Ascending aorta (tissue), 2 donors: ENCODE measurements around the gene KIF16B. TPM values are rescaled to one million over a fixed set of nuclear protein-coding genes. Genes with fewer than 3 reads are reported as not detected.
"Not testable (repeated sequence)": the region's sequence is repeated elsewhere in the genome, so short reads cannot be mapped to it uniquely, and the experiment has no call there.

ENCODE experiments used
- DNase-seq, 2 donors: peaks; one replicate each; pipeline ENCODE4 v3.0.0-alpha.2; 2019; ENCODE audit warnings: low spot score in 2 of 2
- H3K27ac ChIP-seq, 2 donors: fragments of 200-600 bp; sonication (generic); one replicate each; pipeline ENCODE4 v1.5.1; 2016 to 2017; ENCODE audit warnings: mild to moderate bottlenecking in 1 of 2
- H3K27me3 ChIP-seq: fragments of 200-600 bp; sonication (generic); one replicate; pipeline ENCODE4 v1.5.1; 2017
- H3K36me3 ChIP-seq, 2 donors: fragments of 200-600 bp; sonication (generic); one replicate each; pipeline ENCODE4 v1.5.1; 2016
- H3K4me1 ChIP-seq, 2 donors: fragments of 200-600 bp; sonication (generic); one replicate each; pipeline ENCODE4 v1.5.1; 2016 to 2017; ENCODE audit warnings: mild to moderate bottlenecking in 1 of 2
- H3K4me3 ChIP-seq, 2 donors: fragments of 200-600 bp; sonication (generic); one replicate each; pipeline ENCODE4 v1.5.1; 2016 to 2017; ENCODE audit warnings: mild to moderate bottlenecking in 1 of 2
- H3K9me3 ChIP-seq, 2 donors: fragments of 200-600 bp; sonication (generic); one replicate each; pipeline ENCODE4 v1.5.1; 2016
- intact Hi-C: fragments of 100-400 bp; cut with DNase I; formaldehyde crosslinking; loops from one replicate; pipeline ENCODE4 v1.15.1; 2023
- total RNA-seq: library from RNA; depleted of rRNA; stranded (reverse); fragments of >200 nt; gene quantifications from one replicate; pipeline ENCODE4 v1.1.0, GENCODE V29; 2016
- TF ChIP-seq, protein P1 (sequence below), 3 experiments: fragments of 200-600 bp in 2 of 3; fragments of 450-650 bp in 1 of 3; sonication (generic) in 2 of 3; IDR thresholded peaks; one replicate each; pipeline ENCODE4 v1.5.1; 2016 to 2019; ENCODE audit warnings: antibody characterized with exemption in 3 of 3, mild to moderate bottlenecking in 1 of 3, moderate library complexity in 1 of 3

The KIF16B gene
- total RNA-seq, 1 donor from 2014 or later: 6.3 TPM

DNA sequence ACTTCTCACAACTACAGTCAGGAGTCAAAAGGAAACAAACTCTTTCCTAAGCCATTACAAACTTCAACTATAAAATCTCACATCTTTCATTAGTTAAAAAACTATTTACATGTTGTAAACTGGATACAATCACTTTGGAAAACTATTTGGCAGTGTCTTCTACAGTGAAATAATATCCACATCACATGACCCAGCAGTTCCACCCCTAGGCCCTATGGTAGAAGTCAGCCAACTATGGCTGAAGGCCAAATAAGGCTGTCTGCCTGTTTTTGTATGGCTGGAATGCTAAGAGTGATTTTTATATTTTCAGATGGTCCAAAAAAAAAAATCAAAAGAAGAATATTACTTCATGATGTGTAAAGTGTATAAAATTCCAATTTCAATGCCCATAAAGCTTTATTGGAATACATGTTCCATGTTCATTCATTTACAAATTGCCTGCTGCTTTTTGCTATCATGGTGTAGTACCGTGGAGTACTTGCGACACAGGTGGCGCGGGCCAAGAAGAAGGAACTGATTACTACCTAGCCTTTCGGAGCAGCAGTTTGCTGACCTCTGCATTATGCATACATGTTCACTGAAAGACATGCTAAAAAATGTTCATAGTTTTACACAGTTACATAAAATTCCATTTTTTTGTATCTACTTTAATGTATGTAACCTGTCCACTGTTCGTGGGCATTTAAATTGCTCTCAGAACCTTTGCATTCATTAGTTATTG is 129.0 kb downstream of the KIF16B start:
- Histone ChIP-seq H3K36me3 (no peaks in the 10 kb centered on the region), H3K27ac (no peak overlapping the region), H3K4me1 (no peaks in the 10 kb centered on the region), H3K27me3 (no peaks in the 10 kb centered on the region), H3K9me3 (no peaks in the 10 kb centered on the region), H3K4me3 (no peak overlapping the region)
- TF ChIP-seq, protein P1, sequence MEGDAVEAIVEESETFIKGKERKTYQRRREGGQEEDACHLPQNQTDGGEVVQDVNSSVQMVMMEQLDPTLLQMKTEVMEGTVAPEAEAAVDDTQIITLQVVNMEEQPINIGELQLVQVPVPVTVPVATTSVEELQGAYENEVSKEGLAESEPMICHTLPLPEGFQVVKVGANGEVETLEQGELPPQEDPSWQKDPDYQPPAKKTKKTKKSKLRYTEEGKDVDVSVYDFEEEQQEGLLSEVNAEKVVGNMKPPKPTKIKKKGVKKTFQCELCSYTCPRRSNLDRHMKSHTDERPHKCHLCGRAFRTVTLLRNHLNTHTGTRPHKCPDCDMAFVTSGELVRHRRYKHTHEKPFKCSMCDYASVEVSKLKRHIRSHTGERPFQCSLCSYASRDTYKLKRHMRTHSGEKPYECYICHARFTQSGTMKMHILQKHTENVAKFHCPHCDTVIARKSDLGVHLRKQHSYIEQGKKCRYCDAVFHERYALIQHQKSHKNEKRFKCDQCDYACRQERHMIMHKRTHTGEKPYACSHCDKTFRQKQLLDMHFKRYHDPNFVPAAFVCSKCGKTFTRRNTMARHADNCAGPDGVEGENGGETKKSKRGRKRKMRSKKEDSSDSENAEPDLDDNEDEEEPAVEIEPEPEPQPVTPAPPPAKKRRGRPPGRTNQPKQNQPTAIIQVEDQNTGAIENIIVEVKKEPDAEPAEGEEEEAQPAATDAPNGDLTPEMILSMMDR (IDR thresholded peaks at IDR 0.05): no peak
- intact Hi-C loops: no loop called here
- DNase-seq: no peak

DNA sequence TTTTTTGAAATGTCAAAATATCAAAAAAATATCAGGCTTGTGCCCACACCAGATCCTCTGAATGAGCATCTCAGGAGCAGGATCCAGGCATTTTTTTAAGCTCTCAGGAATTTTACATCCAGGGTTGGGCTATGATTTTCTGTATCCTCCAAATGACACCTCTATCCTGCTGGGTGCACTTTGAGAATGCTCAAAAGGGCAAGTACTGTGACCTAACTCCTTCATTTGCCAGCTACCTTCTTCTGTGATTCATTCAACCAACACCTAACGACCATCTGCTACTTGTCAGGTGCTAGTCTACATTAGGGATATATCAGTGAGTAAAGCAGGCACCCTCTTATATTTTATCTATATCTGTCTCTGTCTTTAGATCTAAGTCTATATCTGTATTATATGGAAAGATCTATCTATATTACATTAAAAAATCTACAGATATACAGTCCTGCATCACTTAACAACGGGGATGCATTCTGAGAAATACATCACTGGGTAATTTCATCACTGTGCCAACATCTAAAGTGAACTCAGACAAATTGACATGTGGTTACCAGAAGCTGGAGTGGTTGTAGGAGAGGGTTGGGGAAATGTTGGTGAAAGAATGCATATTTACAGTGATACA is 131.6 kb downstream of the KIF16B start:
- no peak for DNase-seq
- intact Hi-C loops: no loop called here
- Histone ChIP-seq H3K4me1 (no peaks in the 10 kb centered on the region), H3K9me3 (no peaks in the 10 kb centered on the region), H3K36me3 (no peaks in the 10 kb centered on the region), H3K4me3 (no peak overlapping the region), H3K27me3 (no peaks in the 10 kb centered on the region), H3K27ac (no peak overlapping the region)
- TF ChIP-seq, protein P1 (IDR thresholded peaks at IDR 0.05): no peak

DNA sequence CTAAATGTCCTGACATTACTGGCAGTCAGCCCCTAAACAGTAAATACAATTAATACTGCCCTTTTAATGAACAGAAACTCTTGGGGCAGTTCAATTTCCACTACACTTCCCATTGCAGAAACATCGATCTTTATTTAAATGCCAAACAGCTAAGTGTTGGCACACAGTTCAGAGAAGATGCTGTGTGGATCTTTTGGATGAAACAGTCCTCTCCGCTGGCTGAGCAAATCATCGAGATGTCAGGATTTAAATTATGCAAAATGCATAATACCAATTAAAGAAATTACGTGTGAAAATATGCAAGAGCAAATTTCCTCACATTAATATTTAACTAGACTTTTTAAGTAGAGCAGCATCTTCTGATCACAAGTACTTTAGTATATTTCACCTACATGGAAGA is 132.6 kb downstream of the KIF16B start:
- Histone ChIP-seq H3K4me1 (no peaks in the 10 kb centered on the region), H3K27me3 (no peaks in the 10 kb centered on the region), H3K36me3 (no peaks in the 10 kb centered on the region), H3K27ac (no peak overlapping the region), H3K4me3 (no peak overlapping the region), H3K9me3 (no peaks in the 10 kb centered on the region)
- TF ChIP-seq, protein P1 (IDR thresholded peaks at IDR 0.05): no peak
- DNase-seq: no peak
- intact Hi-C loops: no loop called here

DNA sequence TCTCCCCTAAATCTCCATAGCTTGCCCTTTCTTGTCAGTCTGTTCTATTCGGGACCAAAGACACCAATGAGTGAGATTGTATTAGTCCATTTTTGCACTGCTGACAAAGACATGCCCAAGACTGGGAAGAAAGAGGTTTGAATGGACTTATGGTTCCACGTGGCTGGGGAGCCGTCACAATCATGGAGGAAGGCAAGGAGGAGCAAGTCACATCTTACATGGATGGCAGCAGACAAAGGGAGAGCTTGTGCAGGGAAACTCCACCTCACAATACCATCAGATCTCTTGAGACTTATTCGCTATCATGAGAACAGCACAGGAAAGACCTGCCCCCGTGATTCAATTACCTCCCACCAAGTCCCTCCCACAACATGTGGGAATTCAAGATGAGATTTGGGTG is 133.7 kb downstream of the KIF16B start:
- H3K4me3 ChIP-seq, H3K27ac ChIP-seq, intact Hi-C loops, DNase-seq, H3K27me3 ChIP-seq, H3K36me3 ChIP-seq, H3K4me1 ChIP-seq, H3K9me3 ChIP-seq: not testable (repeated sequence)

DNA sequence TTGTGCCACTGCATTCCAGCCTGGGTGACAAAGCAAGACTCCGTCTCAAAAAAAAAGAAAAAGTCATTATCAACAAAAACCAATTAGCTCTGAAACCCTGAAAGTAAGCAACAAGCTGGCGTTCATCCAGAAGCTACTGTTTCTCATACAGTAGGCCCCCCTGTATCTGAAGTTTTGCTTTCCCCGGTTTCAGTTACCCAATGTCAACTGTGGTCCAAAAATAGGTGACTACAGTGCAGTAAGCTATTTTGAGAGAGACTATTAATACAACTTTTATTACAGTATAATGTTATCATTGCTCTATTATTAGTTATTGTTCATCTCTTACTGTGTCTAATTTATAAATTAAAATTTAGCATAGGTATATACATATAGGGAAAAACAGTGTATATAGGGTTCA is 135.1 kb downstream of the KIF16B start:
- H3K27me3 ChIP-seq: no peaks in the 10 kb centered on the region
- no peak overlapping the region for H3K4me3 ChIP-seq
- no peak for DNase-seq
- no peaks in the 10 kb centered on the region for H3K4me1 ChIP-seq
- no peaks in the 10 kb centered on the region for H3K9me3 ChIP-seq
- no peak overlapping the region for H3K27ac ChIP-seq
- TF ChIP-seq, protein P1 (IDR thresholded peaks at IDR 0.05): no peak
- H3K36me3 ChIP-seq: no peaks in the 10 kb centered on the region
- intact Hi-C loops: no loop called here

DNA sequence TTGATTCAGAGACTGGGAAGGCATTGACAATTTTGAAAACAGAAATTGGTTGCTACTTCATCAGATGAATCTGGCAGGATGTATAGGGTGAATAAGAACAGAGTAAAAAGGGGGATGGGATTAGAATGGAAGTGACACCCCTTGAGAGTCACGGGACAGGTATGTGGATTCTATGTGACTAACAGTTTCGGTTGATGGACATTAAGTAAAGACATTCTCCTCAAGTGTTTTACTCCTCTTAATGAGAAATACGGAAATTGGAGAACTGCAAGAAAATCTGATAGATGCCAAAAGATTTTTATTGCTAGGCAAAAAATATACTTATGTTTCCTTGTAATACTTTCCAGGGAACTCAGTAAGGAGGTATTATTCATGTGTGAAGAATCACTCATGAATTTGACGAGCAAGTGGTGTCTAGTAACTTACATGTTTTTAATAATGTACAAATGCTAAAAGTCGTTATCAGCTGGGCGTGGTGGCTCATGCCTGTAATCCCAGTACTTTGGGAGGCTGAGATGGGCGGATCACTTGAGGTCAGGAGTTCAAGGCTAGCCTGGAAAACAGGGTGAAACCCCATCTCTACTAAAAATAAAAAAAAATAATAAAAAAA is 135.8 kb downstream of the KIF16B start:
- no peaks in the 10 kb centered on the region for H3K36me3 ChIP-seq
- intact Hi-C loops: no loop called here
- TF ChIP-seq, protein P1 (IDR thresholded peaks at IDR 0.05): no peak
- no peak overlapping the region for H3K4me3 ChIP-seq
- no peak for DNase-seq
- H3K4me1 ChIP-seq: no peaks in the 10 kb centered on the region
- H3K27ac ChIP-seq: no peak overlapping the region
- H3K9me3 ChIP-seq: no peaks in the 10 kb centered on the region
- H3K27me3 ChIP-seq: no peaks in the 10 kb centered on the region
